Measurements from ENCODE around the gene ZNF142.

The ZNF142 gene, protein sequence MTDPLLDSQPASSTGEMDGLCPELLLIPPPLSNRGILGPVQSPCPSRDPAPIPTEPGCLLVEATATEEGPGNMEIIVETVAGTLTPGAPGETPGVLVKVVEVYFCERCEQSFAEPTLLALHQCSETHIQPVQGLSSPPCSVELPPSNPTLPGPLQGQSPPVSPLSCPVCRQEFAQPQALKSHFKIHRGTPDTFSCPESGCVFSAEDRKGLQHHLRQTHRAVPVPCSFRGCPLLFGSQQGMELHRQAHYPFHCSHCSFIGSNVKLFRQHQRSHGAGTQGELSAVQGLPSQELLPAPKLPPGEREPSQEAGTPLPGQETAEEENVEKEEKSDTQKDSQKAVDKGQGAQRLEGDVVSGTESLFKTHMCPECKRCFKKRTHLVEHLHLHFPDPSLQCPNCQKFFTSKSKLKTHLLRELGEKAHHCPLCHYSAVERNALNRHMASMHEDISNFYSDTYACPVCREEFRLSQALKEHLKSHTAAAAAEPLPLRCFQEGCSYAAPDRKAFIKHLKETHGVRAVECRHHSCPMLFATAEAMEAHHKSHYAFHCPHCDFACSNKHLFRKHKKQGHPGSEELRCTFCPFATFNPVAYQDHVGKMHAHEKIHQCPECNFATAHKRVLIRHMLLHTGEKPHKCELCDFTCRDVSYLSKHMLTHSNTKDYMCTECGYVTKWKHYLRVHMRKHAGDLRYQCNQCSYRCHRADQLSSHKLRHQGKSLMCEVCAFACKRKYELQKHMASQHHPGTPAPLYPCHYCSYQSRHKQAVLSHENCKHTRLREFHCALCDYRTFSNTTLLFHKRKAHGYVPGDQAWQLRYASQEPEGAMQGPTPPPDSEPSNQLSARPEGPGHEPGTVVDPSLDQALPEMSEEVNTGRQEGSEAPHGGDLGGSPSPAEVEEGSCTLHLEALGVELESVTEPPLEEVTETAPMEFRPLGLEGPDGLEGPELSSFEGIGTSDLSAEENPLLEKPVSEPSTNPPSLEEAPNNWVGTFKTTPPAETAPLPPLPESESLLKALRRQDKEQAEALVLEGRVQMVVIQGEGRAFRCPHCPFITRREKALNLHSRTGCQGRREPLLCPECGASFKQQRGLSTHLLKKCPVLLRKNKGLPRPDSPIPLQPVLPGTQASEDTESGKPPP (N-terminal part only)

GRCh38 chr2:218659258-218659987 lies at the start of gene ZNF142, which contains the start of gene BCS1L:
TSS of gene ZNF142 (minus strand) at chr2:218659623. CDS start at chr2:218656429, 3,194 bp downstream.
TSS of gene BCS1L (plus strand) at chr2:218659683. CDS start at chr2:218660988, 1,305 bp downstream.
- peak; percentile 92 for DNase-seq

DNA sequence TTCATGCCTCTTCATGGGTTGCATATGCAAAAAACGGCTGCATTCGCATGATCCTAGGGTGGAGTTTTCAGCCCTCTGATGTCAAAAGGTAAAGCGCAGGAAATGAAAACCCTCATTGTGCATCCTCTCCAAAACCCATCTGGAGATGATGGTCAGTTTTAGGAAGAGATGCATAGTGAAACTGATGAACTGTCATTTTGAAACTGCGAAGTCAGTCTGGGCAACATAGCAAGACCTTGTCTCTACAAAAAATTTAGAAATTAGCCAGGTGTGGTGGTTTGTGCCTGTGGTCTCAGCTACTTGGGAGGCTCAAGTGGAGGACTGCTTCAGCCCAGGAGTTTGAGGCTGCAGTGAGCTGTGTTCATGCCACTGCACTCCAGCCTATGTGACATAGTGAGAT lies 48.7 kb upstream of the ZNF142 start:
- DNase-seq, result no peak

DNA sequence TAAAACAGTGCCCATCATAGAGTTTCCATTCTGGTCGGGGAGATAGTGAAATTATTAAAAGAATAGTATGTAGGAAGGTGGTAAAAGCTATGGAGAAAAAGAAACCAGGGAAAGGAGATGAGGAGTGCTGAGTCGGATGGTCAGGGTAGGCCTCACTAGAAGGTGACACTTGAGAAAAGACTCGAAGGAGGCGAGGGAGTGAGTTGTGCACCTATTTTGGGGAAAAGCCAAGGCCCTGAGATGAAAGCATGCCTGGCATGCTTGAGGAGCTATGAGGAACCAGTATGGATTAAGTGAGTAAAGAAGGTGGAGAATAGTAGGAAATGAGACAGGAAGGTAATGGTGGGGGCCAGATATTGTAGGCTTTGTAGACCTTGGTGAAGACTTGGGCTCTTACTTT lies 43.9 kb upstream of the ZNF142 start:
- no peak for DNase-seq

DNA sequence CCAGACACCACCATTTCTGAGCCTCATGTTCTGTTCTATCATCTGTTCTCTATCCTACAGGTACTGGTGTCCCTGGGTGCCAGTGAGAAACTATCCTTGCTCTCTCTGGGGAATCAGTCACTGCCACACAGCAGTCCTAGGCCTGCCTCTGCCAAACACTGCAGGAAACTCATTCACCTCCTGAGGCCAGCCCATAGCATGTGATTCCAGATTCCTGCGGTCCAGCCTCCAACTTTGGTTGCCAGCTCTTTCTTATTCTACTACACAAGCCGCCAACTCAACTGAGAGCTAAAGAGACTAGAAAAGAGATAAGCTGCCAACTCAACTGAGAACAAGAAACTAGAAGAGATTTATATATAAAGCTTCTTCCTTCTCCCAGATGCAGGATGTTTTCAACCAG lies 42.4 kb upstream of the ZNF142 start:
- DNase-seq, result no peak

- DNase-seq, result no peak
These were observed 39.5 kb upstream of the ZNF142 start for GRCh38 chr2:218698885-218699284.

GRCh38 chr2:218694405-218695145 lies 35.2 kb upstream of the ZNF142 start:
- DNase-seq, result no peak

GRCh38 chr2:218691234-218691633 lies 31.8 kb upstream of the ZNF142 start:
- DNase-seq, result no peak

DNA sequence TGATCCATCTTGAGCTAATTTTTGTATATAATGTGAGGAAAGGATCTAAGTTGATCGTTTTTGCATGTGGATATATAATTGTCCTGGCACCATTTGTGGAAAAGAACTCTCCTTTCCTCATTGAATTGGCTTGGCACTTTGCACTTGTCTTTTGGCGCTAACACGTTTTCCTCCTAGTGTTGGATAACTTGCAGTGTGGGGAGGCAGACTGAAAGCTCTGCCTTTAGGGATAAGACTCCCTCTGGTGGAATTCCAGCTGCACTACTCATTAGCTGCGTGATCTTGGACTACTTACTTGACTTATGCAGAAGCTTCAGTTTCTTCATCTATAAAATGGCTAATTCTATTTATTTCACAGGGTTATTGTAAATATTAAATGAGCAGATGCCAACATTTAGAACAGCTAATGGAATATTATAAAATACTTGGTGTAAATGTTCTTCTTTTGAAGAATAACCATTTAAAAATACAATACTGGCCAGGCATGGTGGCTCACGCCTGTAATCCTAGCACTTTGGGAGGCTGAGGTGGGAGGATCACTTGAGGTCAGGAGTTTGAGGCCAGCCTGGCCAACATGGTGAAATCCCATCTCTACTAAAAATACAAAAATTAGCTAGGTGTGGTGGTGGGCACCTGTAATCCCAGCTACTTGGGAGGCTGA lies 28.1 kb upstream of the ZNF142 start:
- peak; percentile 83 for DNase-seq

- DNase-seq, result no peak
These were observed 20.6 kb upstream of the ZNF142 start for GRCh38 chr2:218680061-218680460.

DNA sequence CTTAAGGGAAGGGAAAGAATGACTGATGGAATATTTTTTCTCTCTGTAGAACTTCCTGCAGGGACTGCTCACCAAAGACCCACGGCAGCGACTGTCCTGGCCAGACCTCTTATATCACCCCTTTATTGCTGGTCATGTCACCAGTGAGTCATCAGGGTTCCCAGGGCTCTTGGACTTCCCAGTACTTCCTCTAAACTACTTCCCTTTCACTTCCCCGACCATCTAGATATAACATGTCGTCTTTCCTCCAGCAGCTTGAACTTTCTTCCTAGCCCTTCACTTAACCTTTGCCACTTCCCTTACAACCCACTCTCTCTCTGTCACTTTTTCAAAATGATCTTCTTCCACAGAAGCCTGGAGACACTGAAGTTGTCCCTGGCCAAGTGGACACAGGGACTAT lies 19.7 kb upstream of the ZNF142 start:
- no peak for DNase-seq

- DNase-seq, result peak; percentile 92
These were observed 12.5 kb upstream of the ZNF142 start, which contains the start of the genes RNF25 and STK36 for GRCh38 chr2:218671654-218672566. TSS of gene RNF25 (minus strand) at chr2:218672002. CDS start at chr2:218671970, 32 bp downstream. TSS of gene STK36 (plus strand) at chr2:218672086. CDS start at chr2:218672830, 744 bp downstream.

GRCh38 chr2:218671097-218671653 lies 11.8 kb upstream of the ZNF142 start:
- DNase-seq, result peak; percentile 39

DNA sequence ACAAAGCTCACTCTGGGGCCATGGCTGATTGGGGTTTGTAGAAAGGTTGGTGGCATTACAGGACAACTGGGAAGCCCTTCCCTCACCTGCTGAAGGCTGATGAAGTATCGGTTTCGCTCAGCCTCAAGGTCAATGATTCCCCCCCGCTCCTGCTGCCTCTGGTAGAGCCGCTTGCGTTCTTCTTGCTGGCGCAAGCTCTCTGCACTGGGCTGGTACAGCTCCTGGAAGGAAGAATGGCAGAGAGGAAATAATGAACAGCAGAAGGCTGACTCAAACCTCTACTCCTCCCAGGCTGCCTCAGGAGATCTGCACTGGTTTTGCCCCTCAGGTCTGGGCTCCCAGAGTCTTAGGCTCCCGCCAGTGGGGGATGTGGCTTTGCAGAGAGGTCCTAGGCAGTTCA lies 5.2 kb upstream of the ZNF142 start:
- DNase-seq, result no peak

GRCh38 chr2:218663901-218664300 lies 4.5 kb upstream of the ZNF142 start:
- no peak for DNase-seq

- DNase-seq, result no peak
These were observed 3.4 kb upstream of the ZNF142 start for GRCh38 chr2:218662827-218663226.

GRCh38 chr2:218662377-218662776 lies 3.0 kb upstream of the ZNF142 start:
- DNase-seq, result no peak

- DNase-seq, result no peak
These were observed 550 bp upstream of the ZNF142 start for GRCh38 chr2:218659988-218660358.

GRCh38 chr2:218658671-218659257 lies 659 bp downstream of the ZNF142 start:
- DNase-seq, result peak; percentile 79

GRCh38 chr2:218655751-218656150 lies 3.7 kb downstream of the ZNF142 start:
- no peak for DNase-seq
